Spleen (tissue), 7 donors: ENCODE measurements around the gene KCNE4.

ENCODE experiments used
- POLR2A ChIP-seq, 3 donors: fragments of 450-650 bp; IDR thresholded peaks; one replicate each; pipeline ENCODE4 v1.5.1; 2017; ENCODE audit warnings: antibody characterized with exemption in 3 of 3, mild to moderate bottlenecking in 1 of 3
- TF ChIP-seq, protein P1 (sequence below), 11 experiments: fragments of 200-600 bp in 7 of 11; fragments of 450-650 bp in 4 of 11; sonication (generic) in 4 of 11; IDR thresholded peaks in 8 of 11; conservative IDR thresholded peaks in 3 of 11; 1 replicate in 7 of 11; 2 replicates in 4 of 11; pipeline versions ENCODE4 v1.4.0 to v1.8.0; 2016 to 2021; ENCODE audit warnings: antibody characterized with exemption in 11 of 11, inconsistent platforms in 4 of 11, mild to moderate bottlenecking in 1 of 11
- donor health status: DM: no; HTN: no; CAD: no; lungs with moderate emphysema.
- donor health status: DM: no; HTN: no; CAD: no.
- donor health status: DM: no; HTN: no; CAD: no.

DNA sequence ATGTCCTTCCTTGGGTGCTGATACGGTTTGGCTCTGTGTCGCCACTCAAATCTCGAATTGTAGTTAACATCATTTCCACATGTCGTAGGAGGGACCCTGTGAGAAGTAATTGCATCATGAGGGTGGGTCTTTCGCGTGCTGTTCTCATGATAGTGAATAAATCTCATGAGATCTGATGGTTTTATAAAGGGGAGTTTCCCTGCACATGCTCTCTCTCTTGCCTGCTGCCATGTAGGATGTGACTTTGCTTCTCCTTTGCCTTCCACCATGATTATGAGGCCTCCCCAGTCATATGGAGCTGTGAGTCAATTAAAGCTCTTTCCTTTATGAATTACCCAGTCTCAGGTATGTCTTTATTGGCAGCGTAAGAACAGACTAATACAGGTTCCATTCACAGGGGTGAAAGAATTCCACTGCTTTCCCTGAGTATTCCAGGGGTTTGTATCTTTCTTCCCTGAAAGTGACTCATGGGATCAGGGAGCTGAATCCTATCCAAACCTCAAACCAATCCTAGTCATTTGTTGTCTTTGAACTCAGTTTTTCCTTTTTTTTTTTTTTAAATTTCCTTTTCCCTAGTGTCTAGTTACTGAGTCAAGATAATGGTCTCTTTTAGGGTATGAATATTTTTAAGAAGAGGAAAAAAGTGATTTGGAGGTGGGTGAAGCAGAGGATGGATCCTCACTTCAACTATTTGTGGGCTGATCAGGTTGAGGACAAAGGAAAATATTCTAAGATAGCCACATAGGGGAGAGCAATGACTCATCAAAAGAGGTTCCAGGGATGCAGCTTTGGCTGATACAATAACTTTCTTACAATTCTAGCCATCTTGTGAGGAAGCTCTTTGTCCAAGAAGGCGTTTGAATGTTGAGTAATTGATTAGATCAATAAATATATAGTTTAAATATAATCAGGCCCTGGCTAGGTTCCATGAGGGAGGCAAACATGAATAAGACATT, 19.5 kb upstream of the KCNE4 start:
- TF ChIP-seq, protein P1, sequence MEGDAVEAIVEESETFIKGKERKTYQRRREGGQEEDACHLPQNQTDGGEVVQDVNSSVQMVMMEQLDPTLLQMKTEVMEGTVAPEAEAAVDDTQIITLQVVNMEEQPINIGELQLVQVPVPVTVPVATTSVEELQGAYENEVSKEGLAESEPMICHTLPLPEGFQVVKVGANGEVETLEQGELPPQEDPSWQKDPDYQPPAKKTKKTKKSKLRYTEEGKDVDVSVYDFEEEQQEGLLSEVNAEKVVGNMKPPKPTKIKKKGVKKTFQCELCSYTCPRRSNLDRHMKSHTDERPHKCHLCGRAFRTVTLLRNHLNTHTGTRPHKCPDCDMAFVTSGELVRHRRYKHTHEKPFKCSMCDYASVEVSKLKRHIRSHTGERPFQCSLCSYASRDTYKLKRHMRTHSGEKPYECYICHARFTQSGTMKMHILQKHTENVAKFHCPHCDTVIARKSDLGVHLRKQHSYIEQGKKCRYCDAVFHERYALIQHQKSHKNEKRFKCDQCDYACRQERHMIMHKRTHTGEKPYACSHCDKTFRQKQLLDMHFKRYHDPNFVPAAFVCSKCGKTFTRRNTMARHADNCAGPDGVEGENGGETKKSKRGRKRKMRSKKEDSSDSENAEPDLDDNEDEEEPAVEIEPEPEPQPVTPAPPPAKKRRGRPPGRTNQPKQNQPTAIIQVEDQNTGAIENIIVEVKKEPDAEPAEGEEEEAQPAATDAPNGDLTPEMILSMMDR (IDR thresholded peaks at IDR 0.05 in 8 of 11, conservative IDR thresholded peaks at IDR 0.05 in 3 of 11): no peak
- TF ChIP-seq POLR2A (IDR thresholded peaks at IDR 0.05): no peak
